Gastroesophageal sphincter (tissue), 4 donors: ENCODE data around the gene CTCFL. TPM values are rescaled to one million over a fixed set of nuclear protein-coding genes. Genes with fewer than 3 reads are reported as not detected.

Experiments used
- ATAC-seq: fragments of 150-250 bp; one replicate; pipeline ENCODE4 v1.9.1; 2016; ENCODE audit warnings: mild to moderate bottlenecking, moderate library complexity
- H3K27ac ChIP-seq, 4 donors: fragments of 200-600 bp; sonication (generic) in 3 of 4; 1 replicate in 3 of 4; 2 replicates in 1 of 4; pipeline ENCODE4 v1.5.1; 2016 to 2019
- H3K27me3 ChIP-seq: fragments of 200-600 bp; sonication (generic); one replicate; pipeline ENCODE4 v1.5.1; 2019
- H3K36me3 ChIP-seq, 2 donors: fragments of 200-600 bp; sonication (generic); one replicate each; pipeline ENCODE4 v1.5.1; 2019; ENCODE audit warnings: control low read depth in 1 of 2
- H3K4me1 ChIP-seq, 3 donors: fragments of 200-600 bp; sonication (generic); 1 replicate in 2 of 3; 2 replicates in 1 of 3; pipeline ENCODE4 v1.5.1; 2016 to 2019; ENCODE audit warnings: control low read depth in 2 of 3
- H3K4me3 ChIP-seq, 2 donors: fragments of 200-600 bp; sonication (generic); one replicate each; pipeline ENCODE4 v1.5.1; 2019; ENCODE audit warnings: mild to moderate bottlenecking in 1 of 2, moderate library complexity in 1 of 2
- H3K9me3 ChIP-seq, 3 donors: fragments of 200-600 bp; sonication (generic); one replicate each; pipeline ENCODE4 v1.5.1; 2017 to 2019; ENCODE audit warnings: control low read depth in 2 of 3
- EP300 ChIP-seq: sonication (generic); formaldehyde crosslinking; IDR thresholded peaks from one replicate; pipeline ENCODE4 v1.6.1; 2017; ENCODE audit warnings: antibody characterized with exemption, mild to moderate bottlenecking
- POLR2A ChIP-seq, 2 donors: fragments of 450-650 bp; IDR thresholded peaks; one replicate each; pipeline ENCODE4 v1.6.1; 2017; ENCODE audit warnings: antibody characterized with exemption in 2 of 2, mild to moderate bottlenecking in 2 of 2, moderate library complexity in 1 of 2
- POLR2AphosphoS5 ChIP-seq: sonication (generic); formaldehyde crosslinking; IDR thresholded peaks from one replicate; pipeline ENCODE4 v1.6.1; 2017; ENCODE audit warnings: antibody characterized with exemption
- WGBS, 2 donors: methylation state at CpG; one replicate each; pipeline ENCODE4 v1.1.5; 2018; ENCODE audit warnings: low coverage in 1 of 2; 5-methylcytosine and 5-hydroxymethylcytosine counted together
- total RNA-seq, 4 donors: library from RNA; depleted of rRNA; stranded (reverse); fragments of >200 nt; gene quantifications; one replicate each; pipeline ENCODE4 v1.1.0, GENCODE V29; 2016
- TF ChIP-seq, protein P1 (sequence below), 4 experiments: fragments of 200-600 bp in 2 of 4; fragments of 450-650 bp in 2 of 4; sonication (generic) in 1 of 4; IDR thresholded peaks; one replicate each; pipeline ENCODE4 v1.5.1; 2017 to 2019; ENCODE audit warnings: antibody characterized with exemption in 4 of 4, mild to moderate bottlenecking in 2 of 4, moderate library complexity in 2 of 4

CTCFL gene
- total RNA-seq, 4 donors from 2014 or later = not detected

DNA sequence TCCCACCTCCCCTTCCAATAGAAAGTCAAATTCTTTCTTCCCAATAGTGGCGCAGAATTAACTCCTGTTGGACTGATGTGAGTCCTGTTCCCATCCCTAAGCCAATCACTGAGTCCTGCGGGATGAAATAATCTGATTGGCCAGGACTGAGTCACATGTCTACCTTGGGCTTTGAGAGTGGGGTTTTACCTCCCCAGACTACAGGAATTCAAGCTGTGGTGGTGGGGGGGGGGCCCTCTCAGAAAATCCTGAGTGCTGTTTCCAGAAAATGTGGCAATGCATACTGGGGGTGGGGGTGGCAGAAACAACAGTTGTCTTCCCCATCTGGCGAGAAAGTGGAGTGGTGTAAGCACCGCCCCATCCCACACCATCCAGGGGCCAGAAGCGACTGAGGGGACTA, 65.7 kb downstream of the CTCFL start:
- TF ChIP-seq, protein P1, sequence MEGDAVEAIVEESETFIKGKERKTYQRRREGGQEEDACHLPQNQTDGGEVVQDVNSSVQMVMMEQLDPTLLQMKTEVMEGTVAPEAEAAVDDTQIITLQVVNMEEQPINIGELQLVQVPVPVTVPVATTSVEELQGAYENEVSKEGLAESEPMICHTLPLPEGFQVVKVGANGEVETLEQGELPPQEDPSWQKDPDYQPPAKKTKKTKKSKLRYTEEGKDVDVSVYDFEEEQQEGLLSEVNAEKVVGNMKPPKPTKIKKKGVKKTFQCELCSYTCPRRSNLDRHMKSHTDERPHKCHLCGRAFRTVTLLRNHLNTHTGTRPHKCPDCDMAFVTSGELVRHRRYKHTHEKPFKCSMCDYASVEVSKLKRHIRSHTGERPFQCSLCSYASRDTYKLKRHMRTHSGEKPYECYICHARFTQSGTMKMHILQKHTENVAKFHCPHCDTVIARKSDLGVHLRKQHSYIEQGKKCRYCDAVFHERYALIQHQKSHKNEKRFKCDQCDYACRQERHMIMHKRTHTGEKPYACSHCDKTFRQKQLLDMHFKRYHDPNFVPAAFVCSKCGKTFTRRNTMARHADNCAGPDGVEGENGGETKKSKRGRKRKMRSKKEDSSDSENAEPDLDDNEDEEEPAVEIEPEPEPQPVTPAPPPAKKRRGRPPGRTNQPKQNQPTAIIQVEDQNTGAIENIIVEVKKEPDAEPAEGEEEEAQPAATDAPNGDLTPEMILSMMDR (IDR thresholded peaks at IDR 0.05) = no peak
- TF ChIP-seq POLR2AphosphoS5 (no peak), EP300 (no peak), POLR2A (IDR thresholded peaks at IDR 0.05) (no peak)
- H3K27me3 ChIP-seq = no peaks in the 10 kb centered on the region
- ATAC-seq = no peak
- peak overlapping the region; percentile 40 to 82 (median 70) for H3K27ac ChIP-seq
- no peaks in the 10 kb centered on the region for H3K9me3 ChIP-seq
- H3K4me1 ChIP-seq = peaks cover 0 to 48% (median 9%) of the 10 kb centered on the region in 3 donors
- 100% methylated on average over 1 of the region's 5 CpGs for WGBS, 2 donors
- H3K36me3 ChIP-seq = no peaks in the 10 kb centered on the region
- H3K4me3 ChIP-seq = no peak overlapping the region

DNA sequence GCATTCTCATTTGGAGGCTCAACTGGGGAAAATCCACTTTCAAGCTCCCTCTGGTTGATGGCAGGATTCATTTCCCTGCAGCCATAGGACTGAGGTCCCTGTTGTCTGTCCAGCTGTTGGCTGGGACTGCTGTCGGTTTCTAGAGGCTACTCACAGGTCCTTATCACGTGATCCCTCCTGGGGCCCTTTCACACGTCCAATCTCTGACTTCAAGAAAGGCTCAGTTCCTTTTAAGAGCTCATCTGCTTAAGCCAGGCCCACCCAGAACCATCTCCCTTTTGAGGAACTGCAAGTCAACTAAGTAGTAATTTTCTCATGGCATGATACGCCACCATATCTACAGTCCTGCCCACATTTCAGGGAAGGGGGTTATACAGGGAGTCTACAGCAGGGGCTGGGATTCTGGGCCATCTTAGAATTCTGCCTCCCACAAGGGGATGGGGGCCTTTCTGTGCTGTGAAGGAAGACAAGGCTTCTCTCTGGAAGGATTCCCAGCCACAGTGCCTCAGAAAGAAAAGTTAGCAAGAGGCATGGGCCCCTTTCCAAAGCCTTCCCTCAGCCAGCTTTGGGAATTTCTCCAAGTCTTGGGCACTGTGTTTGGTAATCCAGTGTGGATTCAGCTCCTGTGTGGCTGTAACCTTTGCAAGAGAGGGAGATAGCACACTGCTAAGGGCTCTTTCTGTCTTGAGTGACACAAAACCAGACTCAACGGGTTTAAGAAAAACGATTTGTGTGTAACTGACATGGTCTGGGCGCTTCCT, 66.4 kb downstream of the CTCFL start:
- Histone ChIP-seq H3K27ac (peak overlapping the region; percentile 40 to 82 (median 70)), H3K4me3 (no peak overlapping the region), H3K27me3 (no peaks in the 10 kb centered on the region), H3K4me1 (peaks cover 0 to 41% (median 6%) of the 10 kb centered on the region in 3 donors), H3K36me3 (no peaks in the 10 kb centered on the region), H3K9me3 (no peaks in the 10 kb centered on the region)
- peak; percentile 60 for ATAC-seq
- 60 to 81% methylated on average over 3 to 4 of the region's 7 CpGs for WGBS, 2 donors
- TF ChIP-seq, protein P1 (IDR thresholded peaks at IDR 0.05) = no peak
- TF ChIP-seq POLR2AphosphoS5 = peak; percentile 72

DNA sequence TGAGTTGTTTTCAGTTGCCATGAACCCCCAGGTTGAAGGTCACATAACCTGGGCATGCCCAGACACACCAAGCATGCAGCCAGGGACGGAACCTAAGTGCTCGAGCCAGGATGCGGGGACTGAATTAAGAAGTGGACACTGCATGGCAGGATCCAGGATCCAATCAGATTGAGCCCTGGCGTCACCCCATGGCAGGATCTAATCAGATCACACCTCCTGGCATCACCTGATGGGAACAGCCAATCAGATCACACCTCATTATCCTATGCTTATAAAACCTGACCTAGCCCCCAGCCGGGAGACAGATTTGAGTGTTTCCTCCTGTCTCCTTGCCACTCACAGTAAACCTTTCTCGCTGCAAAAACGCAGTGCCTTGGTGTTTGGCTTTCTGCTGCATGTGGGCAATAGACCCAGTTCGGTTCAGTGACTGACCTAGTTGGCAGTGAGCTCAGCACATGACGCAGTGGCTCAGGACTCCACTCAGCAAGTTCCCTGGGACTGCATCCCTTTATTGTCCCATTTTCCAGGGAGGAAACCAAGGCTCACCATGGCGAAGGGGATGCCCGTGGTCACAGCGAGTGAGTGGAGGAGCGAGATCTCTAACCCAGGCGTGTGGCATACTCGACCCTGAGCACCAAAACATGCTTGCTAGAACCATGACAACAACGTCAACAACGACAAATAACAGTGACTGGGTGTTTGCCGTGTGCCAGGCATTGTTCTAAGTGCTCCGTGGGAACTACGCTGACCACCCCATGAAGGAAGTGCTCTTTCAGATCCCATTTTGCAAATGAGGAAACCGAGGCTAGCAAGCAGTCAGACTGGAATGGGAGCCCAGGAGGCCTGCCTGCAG, 67.5 kb downstream of the CTCFL start:
- WGBS, 2 donors = 13 to 50% methylated on average over 3 to 7 of the region's 21 CpGs
- ATAC-seq = peak; percentile 56
- Histone ChIP-seq H3K9me3 (no peaks in the 10 kb centered on the region), H3K4me1 (peaks cover 0 to 40% (median 6%) of the 10 kb centered on the region in 3 donors), H3K27me3 (no peaks in the 10 kb centered on the region), H3K27ac (peak overlapping the region; percentile 40 to 82 (median 70)), H3K4me3 (no peak overlapping the region), H3K36me3 (no peaks in the 10 kb centered on the region)
- TF ChIP-seq POLR2AphosphoS5 (no peak), EP300 (no peak), POLR2A (IDR thresholded peaks at IDR 0.05) (no peak)
- TF ChIP-seq, protein P1 (IDR thresholded peaks at IDR 0.05) = no peak

DNA sequence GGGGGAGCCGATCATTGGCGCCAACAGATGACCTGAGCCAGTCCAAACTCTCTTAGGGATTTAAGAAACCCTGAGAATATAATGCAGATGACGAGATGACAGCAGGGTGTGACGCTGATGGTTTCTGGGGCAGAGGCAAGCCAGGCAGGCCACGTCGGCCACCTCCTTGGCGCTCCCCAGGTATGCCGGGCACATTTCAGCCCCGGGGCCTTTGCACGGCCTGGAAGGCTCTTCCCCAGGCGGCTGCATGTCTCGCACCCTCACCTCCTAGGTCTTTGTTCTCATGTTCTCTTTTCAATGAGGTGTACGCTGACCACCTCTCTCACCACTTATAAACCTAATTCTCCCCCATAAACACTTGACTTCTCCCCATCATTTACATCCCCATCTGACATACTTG, 68.8 kb downstream of the CTCFL start:
- Histone ChIP-seq H3K27me3 (no peaks in the 10 kb centered on the region), H3K27ac (peak overlapping the region in 2 of 4 donors; percentile 64 to 82), H3K9me3 (no peaks in the 10 kb centered on the region), H3K36me3 (no peaks in the 10 kb centered on the region), H3K4me3 (no peak overlapping the region), H3K4me1 (peaks cover 0 to 53% (median 16%) of the 10 kb centered on the region in 3 donors)
- ATAC-seq = no peak
- 95 to 98% methylated on average over 11 of the region's 13 CpGs for WGBS, 2 donors
- no peak for TF ChIP-seq POLR2AphosphoS5
- no peak for TF ChIP-seq EP300
- TF ChIP-seq POLR2A (IDR thresholded peaks at IDR 0.05) = no peak
- TF ChIP-seq, protein P1 (IDR thresholded peaks at IDR 0.05) = no peak
